ENCODE data around the gene PCDHB10. TPM values are rescaled to one million over a fixed set of nuclear protein-coding genes. Genes with fewer than 3 reads are reported as not detected.
"Not testable (repeated sequence)": the region's sequence is repeated elsewhere in the genome, so short reads cannot be mapped to it uniquely, and the experiment has no call there.

The PCDHB10 gene
- total RNA-seq, 3 donors from 2014 or later, result 0.35 to 4.9 (median 0.60) TPM

GRCh38 chr5:141216035-141216434, 23.9 kb downstream of the PCDHB10 start:
- intact Hi-C loops (cut with DNase I, micrococcal nuclease); DNase-seq; H3K4me1 ChIP-seq (ENCODE audit: low read depth); H3K4me3 ChIP-seq; ATAC-seq; H3K36me3 ChIP-seq (ENCODE audit: low read depth): not testable (repeated sequence)
- peaks cover 58% of the 10 kb centered on the region for H3K9me3 ChIP-seq

- H3K4me1 ChIP-seq (ENCODE audit: low read depth), result no peaks in the 10 kb centered on the region
- ATAC-seq, result peak; percentile 36
- H3K36me3 ChIP-seq (ENCODE audit: low read depth), result no peaks in the 10 kb centered on the region
- intact Hi-C loops (cut with DNase I, micrococcal nuclease), result no loop called here
- peaks cover 84% of the 10 kb centered on the region for H3K9me3 ChIP-seq
- no peak for DNase-seq
- TF ChIP-seq CTCF (IDR thresholded peaks at IDR 0.05), result no peak
- H3K4me3 ChIP-seq, result no peak within 1 kb of the TSS
Measured at GRCh38 chr5:141223112-141223783, 31.1 kb downstream of the PCDHB10 start, which contains the start of gene PCDHB14. PCDHB14 (plus strand) TSS chr5:141223343; CDS start chr5:141223506, 163 bp downstream.

- H3K4me1 ChIP-seq (ENCODE audit: low read depth); H3K4me3 ChIP-seq; DNase-seq; ATAC-seq; intact Hi-C loops (cut with DNase I, micrococcal nuclease); H3K36me3 ChIP-seq (ENCODE audit: low read depth): not testable (repeated sequence)
- peaks cover 82% of the 10 kb centered on the region for H3K9me3 ChIP-seq
Measured at GRCh38 chr5:141224844-141225243, 32.7 kb downstream of the PCDHB10 start.

DNA sequence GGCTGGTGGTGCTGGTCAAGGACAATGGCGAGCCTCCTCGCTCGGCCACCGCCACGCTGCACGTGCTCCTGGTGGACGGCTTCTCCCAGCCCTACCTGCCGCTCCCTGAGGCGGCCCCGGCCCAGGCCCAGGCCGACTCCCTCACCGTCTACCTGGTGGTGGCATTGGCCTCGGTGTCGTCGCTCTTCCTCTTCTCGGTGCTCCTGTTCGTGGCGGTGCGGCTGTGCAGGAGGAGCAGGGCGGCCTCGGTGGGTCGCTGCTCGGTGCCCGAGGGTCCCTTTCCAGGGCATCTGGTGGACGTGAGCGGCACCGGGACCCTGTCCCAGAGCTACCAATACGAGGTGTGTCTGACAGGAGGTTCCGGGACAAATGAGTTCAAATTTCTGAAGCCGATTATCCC, 33.3 kb downstream of the PCDHB10 start:
- intact Hi-C loops (cut with DNase I, micrococcal nuclease); DNase-seq; H3K4me3 ChIP-seq; H3K36me3 ChIP-seq (ENCODE audit: low read depth); ATAC-seq; H3K4me1 ChIP-seq (ENCODE audit: low read depth): not testable (repeated sequence)
- peaks cover 82% of the 10 kb centered on the region for H3K9me3 ChIP-seq

GRCh38 chr5:141234109-141234667, 42.0 kb downstream of the PCDHB10 start:
- intact Hi-C loops (cut with DNase I, micrococcal nuclease), result no loop called here
- H3K9me3 ChIP-seq, result peaks cover 90% of the 10 kb centered on the region
- DNase-seq (peak in 1 of 3 donors; percentile 5), ATAC-seq (no peak)
- no peaks in the 10 kb centered on the region for H3K36me3 ChIP-seq (ENCODE audit: low read depth)
- H3K4me1 ChIP-seq (ENCODE audit: low read depth), result no peaks in the 10 kb centered on the region
- no peak overlapping the region for H3K4me3 ChIP-seq
- no peak for TF ChIP-seq CTCF (IDR thresholded peaks at IDR 0.05)

GRCh38 chr5:141235922-141236321, 43.8 kb downstream of the PCDHB10 start:
- H3K36me3 ChIP-seq (ENCODE audit: low read depth); H3K4me1 ChIP-seq (ENCODE audit: low read depth); ATAC-seq; H3K4me3 ChIP-seq; intact Hi-C loops (cut with DNase I, micrococcal nuclease); DNase-seq: not testable (repeated sequence)
- peaks cover 96% of the 10 kb centered on the region for H3K9me3 ChIP-seq

DNA sequence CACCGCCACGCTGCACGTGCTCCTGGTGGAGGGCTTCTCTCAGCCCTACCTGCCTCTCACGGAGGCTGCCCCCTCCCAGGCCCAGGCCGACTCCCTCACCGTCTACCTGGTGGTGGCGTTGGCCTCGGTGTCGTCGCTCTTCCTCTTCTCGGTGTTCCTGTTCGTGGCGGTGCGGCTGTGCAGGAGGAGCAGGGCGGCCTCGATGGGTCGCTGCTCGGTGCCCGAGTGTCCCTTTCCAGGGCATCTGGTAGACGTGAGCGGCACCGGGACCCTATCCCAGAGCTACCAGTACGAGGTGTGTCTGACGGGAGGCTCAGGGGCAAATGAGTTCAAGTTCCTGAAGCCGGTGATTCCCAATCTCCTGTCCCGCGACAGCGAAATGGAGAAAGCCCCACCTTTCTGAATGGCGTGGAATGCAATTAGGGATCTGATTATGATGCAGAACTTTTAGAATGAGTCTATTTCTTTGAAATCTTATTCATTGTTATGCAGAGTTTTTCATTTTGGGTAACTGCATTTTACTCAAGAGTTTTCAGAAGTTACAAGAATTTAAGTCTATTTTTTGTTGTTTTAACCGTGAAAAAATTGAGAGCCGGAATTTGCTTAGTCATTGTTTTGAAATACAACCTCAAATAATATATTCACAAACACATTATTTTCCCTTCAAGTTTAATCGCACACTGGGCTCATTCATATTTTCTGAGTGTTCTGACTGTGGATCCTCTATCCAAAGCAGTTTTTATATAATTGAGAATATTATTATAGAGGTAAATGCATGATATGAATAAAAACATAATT, 44.6 kb downstream of the PCDHB10 start:
- intact Hi-C loops (cut with DNase I, micrococcal nuclease), result no loop called here

More for the DNA sequence above, 44.6 kb downstream of the PCDHB10 start:
- ATAC-seq, result no peak
- no peaks in the 10 kb centered on the region for H3K4me1 ChIP-seq (ENCODE audit: low read depth)
- no peak for DNase-seq
- peaks cover 98% of the 10 kb centered on the region for H3K9me3 ChIP-seq
- no peaks in the 10 kb centered on the region for H3K36me3 ChIP-seq (ENCODE audit: low read depth)
- no peak for TF ChIP-seq CTCF (IDR thresholded peaks at IDR 0.05)
- no peak overlapping the region for H3K4me3 ChIP-seq
